Coronary artery (tissue), 2 donors: ENCODE data around the gene ZNF416.

Experiments used
- DNase-seq: peaks from one replicate; pipeline ENCODE4 v3.0.0-alpha.2; 2017; ENCODE audit warnings: low spot score
- H3K27ac ChIP-seq, 2 donors: fragments of 200-600 bp; sonication (generic); one replicate each; pipeline ENCODE4 v1.5.1; 2016 to 2019
- H3K4me3 ChIP-seq: fragments of 200-600 bp; sonication (generic); 2 replicates; pipeline ENCODE4 v1.5.1; 2016; ENCODE audit warnings: mild to moderate bottlenecking, moderate library complexity
- CTCF ChIP-seq: fragments of 200-600 bp; sonication (generic); IDR thresholded peaks from one replicate; pipeline ENCODE4 v1.5.1; 2019; ENCODE audit warnings: antibody characterized with exemption

The ZNF416 gene

GRCh38 chr19:57559404-57560025 is 19.2 kb downstream of the ZNF416 start, which contains the start of gene ZNF550:
Gene ZNF550, minus strand, starts transcription at chr19:57559863. Its CDS starts 181 bp downstream, at chr19:57559682.
- TF ChIP-seq CTCF = no peak
- H3K4me3 ChIP-seq = peak within 1 kb of the TSS; percentile 92
- peak; percentile 91 for DNase-seq
- H3K27ac ChIP-seq = peak within 1 kb of the TSS in 1 of 2 donors; percentile 72

- no peak for TF ChIP-seq CTCF
- Histone ChIP-seq H3K4me3 (peak overlapping the region; percentile 92), H3K27ac (peak overlapping the region in 1 of 2 donors; percentile 72)
- DNase-seq = no peak
These were observed 19.7 kb downstream of the ZNF416 start for GRCh38 chr19:57559008-57559403.

- TF ChIP-seq CTCF = no peak
- DNase-seq = no peak
- Histone ChIP-seq H3K4me3 (peak overlapping the region; percentile 92), H3K27ac (no peak overlapping the region)
These were observed 20.2 kb downstream of the ZNF416 start for GRCh38 chr19:57558525-57558924.

- no peak overlapping the region for H3K27ac ChIP-seq
- TF ChIP-seq CTCF = no peak
- DNase-seq = no peak
These were observed 21.1 kb downstream of the ZNF416 start for GRCh38 chr19:57557659-57558058.

GRCh38 chr19:57552432-57552831 is 26.3 kb downstream of the ZNF416 start:
- DNase-seq = no peak
- TF ChIP-seq CTCF = no peak
- H3K4me3 ChIP-seq = no peak overlapping the region
- H3K27ac ChIP-seq = no peak overlapping the region

More at GRCh38 chr19:57557659-57558058, 21.1 kb downstream of the ZNF416 start:
- no peak overlapping the region for H3K4me3 ChIP-seq

GRCh38 chr19:57546513-57546912 is 32.2 kb downstream of the ZNF416 start:
- no peak for TF ChIP-seq CTCF
- H3K4me3 ChIP-seq = peak overlapping the region; percentile 41
- DNase-seq = no peak
- H3K27ac ChIP-seq = no peak overlapping the region

- H3K4me3 ChIP-seq = peak overlapping the region; percentile 41
- no peak overlapping the region for H3K27ac ChIP-seq
- no peak for TF ChIP-seq CTCF
- no peak for DNase-seq
These were observed 40.7 kb downstream of the ZNF416 start for GRCh38 chr19:57537953-57538547.
